ENCODE results near the gene CAPN2. TPM values are rescaled to one million over a fixed set of nuclear protein-coding genes. Genes with fewer than 3 reads are reported as not detected.

The CAPN2 gene
- total RNA-seq, 4 donors from 2014 or later, result 193 to 505 (median 387) TPM

- DNase-seq, result peak; percentile 35
- Histone ChIP-seq H3K36me3 (no peaks in the 10 kb centered on the region), H3K4me3 (no peak overlapping the region), H3K9me3 (no peaks in the 10 kb centered on the region), H3K27ac (peak overlapping the region in 2 of 4 donors; percentile 95 to 98), H3K4me1 (peaks cover 35 to 73% (median 59%) of the 10 kb centered on the region in 4 donors), H3K27me3 (no peaks in the 10 kb centered on the region)
- no peak for TF ChIP-seq EP300 (IDR thresholded peaks at IDR 0.05; ENCODE audit: low read depth)
- TF ChIP-seq POLR2A (IDR thresholded peaks at IDR 0.05), result no peak
- TF ChIP-seq POLR2AphosphoS5 (IDR thresholded peaks at IDR 0.05), result no peak
- TF ChIP-seq CTCF (IDR thresholded peaks at IDR 0.05), result no peak
- WGBS, 2 donors (ENCODE audit: low coverage in 1 of 2), result 53% methylated on average over 1 of the region's 1 CpG; no CpG with 5 or more reads in 1 of the 2 donors
- in situ Hi-C loops (cut with MboI; ENCODE audit: low pct_ligation_motif_present in 1 of 4, low pct_unique_long_range_greater_than_20kb in 1 of 4, low sequenced_read_pairs in 3 of 4) (no loop called here), intact Hi-C loops (cut with DNase I; ENCODE audit: low total_unique reads) (loop anchor here (5.0 kb wide), 1 partner anchor 36 kb away; no protein-coding TSS in a partner anchor)
Observed at GRCh38 chr1:223711173-223711572, 1.2 kb upstream of the CAPN2 start.

- in situ Hi-C loops (cut with MboI; ENCODE audit: low pct_ligation_motif_present in 1 of 4, low pct_unique_long_range_greater_than_20kb in 1 of 4, low sequenced_read_pairs in 3 of 4) (no loop called here), intact Hi-C loops (cut with DNase I; ENCODE audit: low total_unique reads) (loop anchor here (5.0 kb wide), 1 partner anchor 36 kb away; no protein-coding TSS in a partner anchor)
- Histone ChIP-seq H3K4me3 (peak overlapping the region in 3 of 4 donors; percentile 70 to 88 (median 76)), H3K27me3 (no peaks in the 10 kb centered on the region), H3K36me3 (no peaks in the 10 kb centered on the region), H3K4me1 (peaks cover 41 to 72% (median 59%) of the 10 kb centered on the region in 4 donors), H3K27ac (peak overlapping the region; percentile 95 to 98 (median 96)), H3K9me3 (no peaks in the 10 kb centered on the region)
- WGBS, 2 donors (ENCODE audit: low coverage in 1 of 2), result 54 to 65% methylated on average over 4 to 15 of the region's 15 CpGs
- no peak for DNase-seq
- no peak for TF ChIP-seq POLR2AphosphoS5 (IDR thresholded peaks at IDR 0.05)
- TF ChIP-seq EP300 (IDR thresholded peaks at IDR 0.05; ENCODE audit: low read depth), result no peak
- no peak for TF ChIP-seq CTCF (IDR thresholded peaks at IDR 0.05)
- no peak for TF ChIP-seq POLR2A (IDR thresholded peaks at IDR 0.05)
Observed at GRCh38 chr1:223711747-223712193, 569 bp upstream of the CAPN2 start.

GRCh38 chr1:223712850-223713474, 623 bp downstream of the CAPN2 start:
- 0 to 3% methylated on average over 1 to 23 of the region's 40 CpGs for WGBS, 2 donors (ENCODE audit: low coverage in 1 of 2)
- intact Hi-C loops (cut with DNase I; ENCODE audit: low total_unique reads), result loop anchor here (5.0 kb wide), 1 partner anchor 34 kb away; no protein-coding TSS in a partner anchor
- peaks cover 35 to 70% (median 54%) of the 10 kb centered on the region in 4 donors for H3K4me1 ChIP-seq

More at GRCh38 chr1:223712850-223713474, 623 bp downstream of the CAPN2 start:
- peak overlapping the region; percentile 95 to 98 (median 96) for H3K27ac ChIP-seq
- peak overlapping the region; percentile 70 to 88 (median 78) for H3K4me3 ChIP-seq
- no peaks in the 10 kb centered on the region for H3K9me3 ChIP-seq
- in situ Hi-C loops (cut with MboI; ENCODE audit: low pct_ligation_motif_present in 1 of 4, low pct_unique_long_range_greater_than_20kb in 1 of 4, low sequenced_read_pairs in 3 of 4), result no loop called here
- TF ChIP-seq CTCF (IDR thresholded peaks at IDR 0.05), result no peak
- TF ChIP-seq EP300 (IDR thresholded peaks at IDR 0.05; ENCODE audit: low read depth), result no peak
- peak; percentile 3 for TF ChIP-seq POLR2A (IDR thresholded peaks at IDR 0.05)
- TF ChIP-seq POLR2AphosphoS5 (IDR thresholded peaks at IDR 0.05), result no peak
- H3K27me3 ChIP-seq, result no peaks in the 10 kb centered on the region
- DNase-seq, result peak; percentile 57
- peaks cover 0 to 3% (median 0%) of the 10 kb centered on the region in 4 donors for H3K36me3 ChIP-seq
